GM12878 (cell line): ENCODE results near the gene BSCL2. TPM values are rescaled to one million over a fixed set of nuclear protein-coding genes. Genes with fewer than 3 reads are reported as not detected.
A peak's percentile ranks its signal among the peaks of the same experiment; 100 is the strongest.

ENCODE experiments used
- ATAC-seq: fragments of 200-7000 bp; cut with Tn5 transposase; 3 replicates; pipeline ENCODE4 v1.9.1; 2020; ENCODE audit warnings: mild to moderate bottlenecking, moderate library complexity
- BruUV-seq: library from RNA; stranded (reverse); fragments of 400-500 nt; replicated peaks from 2 replicates; lab custom pipeline; 2021; lab: Mats Ljungman, UMichigan
- CTCF ChIA-PET: fragments of 300-600 bp; sonication (Branson Sonifier 250); formaldehyde crosslinking; extraction: SDS; loops from one replicate; lab custom pipeline; 2021; ENCODE audit warnings: inconsistent platforms; lab: Yijun Ruan, JAX
- POLR2A ChIA-PET: fragments of 350-600 bp; formaldehyde crosslinking; extraction: SDS; loops from one replicate; lab custom pipeline; 2021; ENCODE audit warnings: inconsistent platforms; lab: Charles Lee
- RAD21 ChIA-PET: fragments of 300-600 bp; sonication (Branson Sonifier 250); formaldehyde crosslinking; loops from one replicate; lab custom pipeline; 2023; ENCODE audit warnings: antibody characterized with exemption; ENCODE audit not compliant: unreplicated experiment; lab: Charles Lee
- SMC1A ChIA-PET: fragments of 300-600 bp; sonication (Branson Sonifier 250); formaldehyde crosslinking; loops from one replicate; lab custom pipeline; 2023; ENCODE audit not compliant: unreplicated experiment, uncharacterized antibody; lab: Charles Lee
- DNase-seq: peaks from one replicate; pipeline ENCODE4 v3.0.0-alpha.2; 2011; ENCODE audit warnings: low read depth, low spot score
- FAIRE-seq: peaks from 3 replicates; lab custom pipeline; 2011; peaks lifted over from hg19 to GRCh38; lab: Jason Lieb, UNC
- H2AFZ ChIP-seq: 2 replicates; pipeline ENCODE4 v1.6.0; 2011; ENCODE audit warnings: low read depth, low read length, control low read depth; ENCODE audit not compliant: control insufficient read depth
- H3K27ac ChIP-seq: 2 replicates; pipeline ENCODE4 v1.5.1; 2011; ENCODE audit warnings: control low read depth; ENCODE audit not compliant: control insufficient read depth, insufficient read depth
- H3K27me3 ChIP-seq, 2 experiments: replicated peaks in 1 of 2; 2 replicates each; pipeline versions ENCODE4 v1.6.0 to v1.6.1; 2011; ENCODE audit warnings: low read length in 1 of 2; ENCODE audit not compliant: control insufficient read depth in 2 of 2, insufficient read depth in 2 of 2
- H3K36me3 ChIP-seq, 2 experiments: 2 replicates each; pipeline ENCODE4 v1.5.1; 2011; ENCODE audit warnings: low read length in 1 of 2; ENCODE audit not compliant: control insufficient read depth in 2 of 2, insufficient read depth in 2 of 2
- H3K4me1 ChIP-seq: 2 replicates; pipeline ENCODE4 v1.6.1; 2011; ENCODE audit warnings: mild to moderate bottlenecking, low read length, moderate library complexity, mixed read lengths; ENCODE audit not compliant: control insufficient read depth, insufficient read depth
- H3K4me2 ChIP-seq: 2 replicates; pipeline ENCODE4 v1.6.0; 2011; ENCODE audit warnings: control low read depth; ENCODE audit not compliant: control insufficient read depth, insufficient read depth
- H3K4me3 ChIP-seq: fragments of 200-600 bp; sonication (generic); 2 replicates; pipeline ENCODE4 v1.5.1; 2016
- H3K79me2 ChIP-seq: 2 replicates; pipeline ENCODE4 v1.6.0; 2011; ENCODE audit warnings: low read length; ENCODE audit not compliant: control insufficient read depth, insufficient read depth
- H3K9ac ChIP-seq: 2 replicates; pipeline ENCODE4 v1.8.0; 2011; ENCODE audit warnings: low read length, control low read depth, mixed read lengths; ENCODE audit not compliant: control insufficient read depth, insufficient read depth
- H3K9me3 ChIP-seq: replicated peaks from 3 replicates; pipeline ENCODE4 v1.5.1; 2011; ENCODE audit warnings: mild to moderate bottlenecking, low read length; ENCODE audit not compliant: control insufficient read depth, insufficient read depth
- H4K20me1 ChIP-seq: 2 replicates; pipeline ENCODE4 v1.6.0; 2011; ENCODE audit not compliant: control insufficient read depth, insufficient read depth
- CEBPB ChIP-seq, 2 experiments: fragments of 150-350 bp in 1 of 2; IDR thresholded peaks; 2 replicates each; pipeline ENCODE4 v1.6.1; 2012 to 2014; ENCODE audit warnings: low read depth in 2 of 2, low read length in 2 of 2, borderline replicate concordance in 1 of 2, inconsistent platforms in 1 of 2
- CHD2 ChIP-seq: IDR thresholded peaks from 2 replicates; pipeline ENCODE4 v1.6.1; 2011; ENCODE audit warnings: low read depth, low read length, improper control_type of control experiment, borderline replicate concordance
- E2F4 ChIP-seq: IDR thresholded peaks from 2 replicates; pipeline ENCODE4 v1.6.1; 2012; ENCODE audit warnings: low read depth, low read length, improper control_type of control experiment
- EZH2 ChIP-seq: IDR thresholded peaks from 2 replicates; pipeline ENCODE4 v1.6.1; 2012; ENCODE audit warnings: low read depth, mild to moderate bottlenecking, control low read depth, inconsistent platforms, low read length, borderline replicate concordance; ENCODE audit not compliant: control insufficient read depth
- HCFC1 ChIP-seq: fragments of 150-350 bp; IDR thresholded peaks from 2 replicates; pipeline ENCODE4 v1.6.1; 2014; ENCODE audit warnings: low read length
- IKZF1 ChIP-seq: fragments of 450-650 bp; conservative IDR thresholded peaks from 2 replicates; pipeline ENCODE4 v1.6.1; 2017; ENCODE audit warnings: antibody characterized with exemption, mild to moderate bottlenecking
- IRF4 ChIP-seq: IDR thresholded peaks from 2 replicates; pipeline ENCODE4 v1.6.1; 2011; ENCODE audit warnings: low read depth, low read length
- IRF5 ChIP-seq: fragments of 450-650 bp; IDR thresholded peaks from 2 replicates; pipeline ENCODE4 v1.6.1; 2017; ENCODE audit warnings: borderline replicate concordance
- JUND ChIP-seq: IDR thresholded peaks from 2 replicates; pipeline ENCODE4 v1.6.1; 2012; ENCODE audit warnings: low read depth, mild to moderate bottlenecking, low read length, improper control_type of control experiment, moderate library complexity
- MAX ChIP-seq: IDR thresholded peaks from 2 replicates; pipeline ENCODE4 v1.6.1; 2012; ENCODE audit warnings: low read depth, low read length, improper control_type of control experiment
- MEF2A ChIP-seq: IDR thresholded peaks from 2 replicates; pipeline ENCODE4 v1.6.1; 2011; ENCODE audit warnings: low read depth, mild to moderate bottlenecking, low read length, moderate library complexity; ENCODE audit not compliant: insufficient read depth
- MXI1 ChIP-seq: fragments of 150-350 bp; IDR thresholded peaks from 2 replicates; pipeline ENCODE4 v1.6.1; 2011; ENCODE audit warnings: low read depth, mild to moderate bottlenecking, inconsistent platforms, low read length, improper control_type of control experiment
- NR2C1 ChIP-seq: fragments of 450-650 bp; IDR thresholded peaks from 2 replicates; pipeline ENCODE4 v1.6.1; 2017; ENCODE audit warnings: antibody characterized with exemption, mild to moderate bottlenecking, moderate library complexity
- NRF1 ChIP-seq: conservative IDR thresholded peaks from 2 replicates; pipeline ENCODE4 v1.6.1; 2011; ENCODE audit warnings: mild to moderate bottlenecking, low read depth, low read length, improper control_type of control experiment
- POLR2AphosphoS2 ChIP-seq: IDR thresholded peaks from 2 replicates; pipeline ENCODE4 v1.6.1; 2011; ENCODE audit warnings: low read depth, mild to moderate bottlenecking, low read length, improper control_type of control experiment, moderate library complexity
- SIX5 ChIP-seq: IDR thresholded peaks from 2 replicates; pipeline ENCODE4 v1.6.1; 2011; ENCODE audit warnings: mild to moderate bottlenecking, low read depth, low read length, moderate library complexity; ENCODE audit not compliant: severe bottlenecking
- STAT1 ChIP-seq: fragments of 450-650 bp; conservative IDR thresholded peaks from 2 replicates; pipeline ENCODE4 v1.6.1; 2014; ENCODE audit warnings: antibody characterized with exemption, mild to moderate bottlenecking
- TCF3 ChIP-seq: IDR thresholded peaks from 2 replicates; pipeline ENCODE4 v1.6.1; 2012; ENCODE audit warnings: low read depth, mild to moderate bottlenecking, low read length, borderline replicate concordance; ENCODE audit not compliant: insufficient read depth
- YY1 ChIP-seq: IDR thresholded peaks from 2 replicates; pipeline ENCODE4 v1.6.1; 2011; ENCODE audit warnings: low read depth, mild to moderate bottlenecking, low read length
- ZNF24 ChIP-seq: fragments of 450-650 bp; IDR thresholded peaks from 2 replicates; pipeline ENCODE4 v1.6.1; 2017; ENCODE audit warnings: antibody characterized with exemption, mild to moderate bottlenecking
- ZNF622 ChIP-seq: fragments of 450-650 bp; IDR thresholded peaks from 2 replicates; pipeline ENCODE4 v1.6.1; 2017; ENCODE audit warnings: mild to moderate bottlenecking, inconsistent platforms
- WGBS: methylation state at CpG from one replicate; pipeline ENCODE4 v1.1.6; 2016; ENCODE audit warnings: low lambda C conversion rate; ENCODE audit not compliant: insufficient replicate concordance, insufficient coverage; ENCODE audit errors: missing lambda C conversion rate; 5-methylcytosine and 5-hydroxymethylcytosine counted together
- in situ Hi-C: fragments of 300-500 bp; cut with MboI; formaldehyde crosslinking; loops from 9 replicates; pipeline ENCODE4 v1.14.3; 2018; ENCODE audit warnings: mixed read lengths
- intact Hi-C: fragments of 100-400 bp; cut with micrococcal nuclease; formaldehyde crosslinking; loops from one replicate; pipeline ENCODE4 v1.14.2; 2022; ENCODE audit not compliant: unreplicated experiment
- polyA plus RNA-seq, 11 experiments: library from polyadenylated mRNA; depleted of rRNA in 4 of 11; unstranded in 6 of 11; stranded (reverse) in 5 of 11; fragments of >200 nt; fragmentation: Nextera tagmentation in 4 of 11; fragmentation: Illumina TruSeq in 1 of 11; extraction: Ambion mirVana in 4 of 11; extraction: Trizol in 1 of 11; gene quantifications; 1 replicate in 1 of 11; 2 replicates in 10 of 11; pipeline versions ENCODE4 v1.2.1 to v1.2.3, GENCODE V29; 2011 to 2016; ENCODE audit warnings: inconsistent platforms in 2 of 11, missing spikeins in 2 of 11, low read depth in 1 of 11
- total RNA-seq, 4 experiments: library from RNA; depleted of rRNA in 3 of 4; stranded (reverse); fragments of >200 nt in 3 of 4; fragmentation: Illumina TruSeq in 1 of 4; extraction: Trizol in 1 of 4; gene quantifications; 2 replicates each; pipeline versions ENCODE4 v1.2.1 to v1.2.3, GENCODE V29; 2013 to 2021

The BSCL2 gene
- total and polyA plus RNA-seq, 10 of the 15 experiments (the other 5 are each of a cell fraction or from before 2014, with no cell fraction given): 12.3 to 57.9 (median 21.8) TPM

- Histone ChIP-seq H2AFZ (peak within 1 kb of the TSS; percentile 96), H3K9me3 (no peaks in the 10 kb centered on the region; the same call in 2 of the 3 replicates), H3K36me3 (peaks cover 4 to 23% of the 10 kb centered on the region in 2 experiments), H3K27me3 (no peaks in the 10 kb centered on the region), H3K4me2 (peak within 1 kb of the TSS; percentile 81), H3K9ac (peak within 1 kb of the TSS; percentile 91), H3K4me1 (no peaks in the 10 kb centered on the region; the same call in 1 of the 2 replicates), H3K4me3 (peak within 1 kb of the TSS; percentile 100), H3K79me2 (peaks cover 75% of the 10 kb centered on the region), H4K20me1 (peaks cover 11% of the 10 kb centered on the region; the same call in 1 of the 2 replicates), H3K27ac (peak within 1 kb of the TSS; percentile 94)
- CTCF ChIA-PET: interaction anchor here (0.8 to 5.4 kb wide), 13 partner anchors 18 to 157 kb away, joined by 3 to 34 read pairs (median 4); partner anchors contain the start of genes BSCL2, C11orf98, CSKMT and EEF1G
- WGBS: under 1% methylated on average over 69 of the region's 72 CpGs
- intact Hi-C loops: loop anchor here (1.0 to 5.0 kb wide), 6 partner anchors 18 to 129 kb away; partner anchors contain the start of genes MTA2, NXF1, TAF6L and ZBTB3
- RAD21 ChIA-PET: interaction anchor here (0.6 to 5.2 kb wide), 26 partner anchors 16 to 480 kb away, joined by 3 to 44 read pairs (median 4); partner anchors contain the start of genes B3GAT3, C11orf98, CSKMT and POLR2G
- ATAC-seq (peak; percentile 90), DNase-seq (peak; percentile 95), FAIRE-seq (no peak)
- in situ Hi-C loops: no loop called here
- no TSS peak for BruUV-seq
- SMC1A ChIA-PET: interaction anchor here (1.0 to 4.8 kb wide), 16 partner anchors 8 to 154 kb away, joined by 3 to 27 read pairs (median 4); partner anchors contain the start of genes BSCL2, C11orf98, CSKMT and GANAB
- POLR2A ChIA-PET: interaction anchor here (0.5 to 6.8 kb wide), 38 partner anchors 13 to 1480 kb away, joined by 3 to 79 read pairs (median 6); partner anchors contain the start of genes BSCL2, C11orf98, CSKMT and EEF1G
- peak; percentile 71 for TF ChIP-seq NR2C1
- no peak; the same call in 1 of the 2 replicates for TF ChIP-seq TCF3
- TF ChIP-seq YY1: peak; percentile 55
- peak; percentile 93 for TF ChIP-seq POLR2AphosphoS2
- peak; percentile 46; the same call in 1 of the 2 replicates for TF ChIP-seq STAT1
- no peak for TF ChIP-seq EZH2
- peak; percentile 53 for TF ChIP-seq HCFC1
- TF ChIP-seq E2F4: peak; percentile 69; the same call in 1 of the 2 replicates
- peak; percentile 79; the same call in 1 of the 2 replicates for TF ChIP-seq CHD2
- no peak for TF ChIP-seq CEBPB (IDR thresholded peaks at IDR 0.05; ENCODE audit: borderline replicate concordance in 1 of 2, low read depth in 2 of 2, low read length in 2 of 2)
- peak; percentile 64 for TF ChIP-seq IRF4
- TF ChIP-seq MEF2A: 0 out of 2 replicates have a peak, but pooled peaks have one; percentile 14
- peak; percentile 81 for TF ChIP-seq MXI1
- TF ChIP-seq NRF1: peak; percentile 81
- peak; percentile 57; the same call in 1 of the 2 replicates for TF ChIP-seq ZNF24
- TF ChIP-seq IRF5: no peak
- TF ChIP-seq IKZF1: peak; percentile 93
- TF ChIP-seq MAX: no peak; the same call in 1 of the 2 replicates
- no peak for TF ChIP-seq SIX5
- no peak for TF ChIP-seq JUND
- no peak for TF ChIP-seq ZNF622
Measured at GRCh38 chr11:62727165-62727871, 20.1 kb upstream of the BSCL2 start, which contains the start of gene HNRNPUL2. Gene HNRNPUL2, minus strand, starts transcription at chr11:62727457. Its CDS starts 301 bp downstream, at chr11:62727156.
